NCI-H748 treated with DMSO at 0.1 percent for 48 hours (cell line): ENCODE results near the gene HPCAL4.
A peak's percentile ranks its signal among the peaks of the same experiment; 100 is the strongest.

Source experiments
- DNase-seq: peaks from one replicate; lab custom pipeline; 2025; lab: John Stamatoyannopoulos, UW

HPCAL4 gene

GRCh38 chr1:39691383-39692151, at the start of gene HPCAL4:
Gene HPCAL4 (minus strand): TSS chr1:39691433. CDS start chr1:39684603, 6,830 bp downstream.
- DNase-seq = peak; percentile 100

GRCh38 chr1:39738622-39739366, 47.6 kb upstream of the HPCAL4 start, which contains the start of gene PPIE:
Gene PPIE (plus strand): TSS chr1:39738882. CDS start chr1:39738901, 19 bp downstream.
- DNase-seq = peak; percentile 100

GRCh38 chr1:39737546-39738169, 46.4 kb upstream of the HPCAL4 start:
- no peak for DNase-seq

DNA sequence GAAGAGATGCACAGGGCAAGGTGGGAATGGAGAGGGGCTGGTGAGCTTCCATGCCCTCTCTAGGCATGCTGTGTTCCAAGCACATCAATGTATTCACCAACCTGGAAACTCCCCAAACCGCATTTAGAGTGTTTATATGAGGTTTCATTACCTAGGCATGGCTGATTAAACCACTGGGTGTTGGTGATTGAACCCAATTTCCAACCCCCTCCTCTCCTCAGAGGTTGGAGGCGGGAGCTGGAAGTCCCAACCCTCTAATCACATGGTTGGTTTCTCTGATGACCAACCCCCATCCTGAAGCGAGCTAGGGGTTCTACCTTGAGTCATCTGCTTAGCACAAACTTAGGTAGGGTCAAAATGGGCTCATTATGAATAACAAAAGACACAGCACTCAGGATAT, 44.5 kb upstream of the HPCAL4 start:
- DNase-seq = no peak

DNA sequence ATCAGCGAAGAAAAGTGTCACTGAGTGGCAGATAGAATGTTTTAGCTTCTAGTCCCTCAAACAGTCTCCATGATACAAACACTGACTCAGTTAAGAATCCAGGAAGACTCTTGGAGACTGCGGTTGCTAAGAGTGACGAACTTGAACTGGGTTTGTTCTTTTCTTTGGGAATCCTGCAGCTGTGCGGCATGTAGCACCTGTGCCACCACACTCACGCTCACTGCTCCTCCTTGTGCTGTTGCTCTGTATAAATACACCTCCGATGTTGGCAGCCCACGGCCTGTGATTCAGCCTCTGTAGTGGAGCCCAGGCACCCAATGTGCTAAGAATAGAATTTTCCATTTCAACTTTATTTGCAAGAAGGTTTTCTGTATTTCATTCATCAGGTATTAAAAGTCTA, 41.9 kb upstream of the HPCAL4 start:
- DNase-seq = no peak

DNA sequence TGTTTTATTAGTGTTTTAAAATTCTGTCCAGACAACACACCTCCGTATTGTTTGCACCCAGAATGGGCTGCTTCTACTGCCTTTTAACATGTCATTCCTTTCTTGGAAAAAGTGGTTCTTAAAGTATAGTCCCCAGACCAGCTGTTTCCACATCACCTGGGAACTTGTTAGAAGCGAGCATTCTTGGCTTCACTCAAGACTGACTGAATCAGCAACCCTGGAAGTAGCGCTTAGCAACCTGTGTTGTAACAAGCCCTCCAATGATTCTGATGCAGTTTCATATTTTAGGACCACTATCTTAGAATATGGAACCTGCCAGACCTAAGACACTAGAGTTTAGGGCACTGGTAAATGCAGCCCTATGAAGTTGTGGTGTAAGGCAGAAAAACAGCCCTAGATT, 41.5 kb upstream of the HPCAL4 start:
- DNase-seq = no peak

GRCh38 chr1:39729842-39730241, 38.6 kb upstream of the HPCAL4 start:
- no peak for DNase-seq

DNA sequence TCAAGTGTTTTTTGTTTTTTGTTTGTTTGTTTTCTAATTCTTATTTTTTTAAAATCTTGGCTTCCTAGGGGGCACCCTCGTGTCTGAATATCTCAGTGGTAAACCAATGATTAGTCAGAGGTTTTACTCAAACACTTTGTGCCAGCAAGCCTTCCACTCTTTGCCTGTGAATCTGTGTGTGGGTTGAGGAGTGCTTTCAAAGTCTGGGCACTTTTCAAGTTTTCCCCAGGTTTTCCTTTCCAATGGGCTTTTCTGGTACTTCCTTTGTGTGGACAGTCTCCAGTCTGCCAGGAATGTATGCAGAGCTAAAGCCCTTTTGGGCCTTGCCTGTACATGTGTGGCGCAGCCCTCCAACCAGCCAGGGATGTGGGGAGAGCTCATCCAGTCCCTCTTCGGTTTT, 37.8 kb upstream of the HPCAL4 start:
- DNase-seq = no peak

- no peak for DNase-seq
These were observed 36.7 kb upstream of the HPCAL4 start for GRCh38 chr1:39727932-39728317.

- DNase-seq = no peak
These were observed 36.1 kb upstream of the HPCAL4 start for GRCh38 chr1:39727221-39727931.

DNA sequence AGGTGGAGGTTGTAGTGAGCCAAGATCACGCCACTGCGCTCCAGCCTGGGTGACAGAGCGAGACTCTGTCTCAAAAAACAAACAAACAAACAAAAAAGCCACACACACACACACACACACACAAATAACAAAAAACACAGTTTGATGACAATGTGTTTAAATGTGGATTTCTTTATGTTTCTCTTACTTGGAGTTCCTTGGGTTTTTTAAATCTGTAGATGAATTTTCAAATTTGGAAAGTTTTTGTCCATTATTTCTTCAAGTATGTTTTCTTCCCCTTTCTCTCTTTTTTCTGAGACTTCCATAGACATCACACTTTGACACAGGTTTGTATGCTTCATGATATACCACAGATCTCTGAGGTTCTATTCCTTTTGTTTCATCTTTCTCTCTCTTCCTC, 35.4 kb upstream of the HPCAL4 start:
- DNase-seq = no peak

- DNase-seq = no peak
These were observed 31.3 kb upstream of the HPCAL4 start for GRCh38 chr1:39722495-39722894.

- DNase-seq = no peak
These were observed 30.4 kb upstream of the HPCAL4 start for GRCh38 chr1:39721664-39722063.

GRCh38 chr1:39720094-39720999, 29.1 kb upstream of the HPCAL4 start:
- peak; percentile 100 for DNase-seq

GRCh38 chr1:39717809-39718208, 26.6 kb upstream of the HPCAL4 start:
- DNase-seq = no peak

GRCh38 chr1:39713557-39713956, 22.3 kb upstream of the HPCAL4 start:
- no peak for DNase-seq

DNA sequence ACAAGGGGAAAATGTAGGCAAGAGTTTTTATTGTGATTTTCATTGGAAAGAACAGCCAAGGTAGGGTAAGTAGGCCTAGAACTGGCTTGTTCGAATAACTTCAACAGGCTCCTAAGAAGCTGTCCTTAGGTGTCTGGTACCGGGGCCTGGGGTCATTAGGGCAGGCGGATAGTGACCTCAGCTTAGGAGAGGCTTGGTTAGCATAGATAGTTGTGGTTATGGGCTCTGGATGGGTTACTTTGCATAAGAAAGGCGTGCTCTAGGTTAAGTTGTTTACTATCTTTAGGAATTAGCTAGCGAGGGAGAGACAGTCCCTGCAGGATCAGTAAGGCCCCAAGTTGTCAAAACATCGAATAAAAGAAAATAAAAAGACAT, 20.7 kb upstream of the HPCAL4 start:
- DNase-seq = no peak

DNA sequence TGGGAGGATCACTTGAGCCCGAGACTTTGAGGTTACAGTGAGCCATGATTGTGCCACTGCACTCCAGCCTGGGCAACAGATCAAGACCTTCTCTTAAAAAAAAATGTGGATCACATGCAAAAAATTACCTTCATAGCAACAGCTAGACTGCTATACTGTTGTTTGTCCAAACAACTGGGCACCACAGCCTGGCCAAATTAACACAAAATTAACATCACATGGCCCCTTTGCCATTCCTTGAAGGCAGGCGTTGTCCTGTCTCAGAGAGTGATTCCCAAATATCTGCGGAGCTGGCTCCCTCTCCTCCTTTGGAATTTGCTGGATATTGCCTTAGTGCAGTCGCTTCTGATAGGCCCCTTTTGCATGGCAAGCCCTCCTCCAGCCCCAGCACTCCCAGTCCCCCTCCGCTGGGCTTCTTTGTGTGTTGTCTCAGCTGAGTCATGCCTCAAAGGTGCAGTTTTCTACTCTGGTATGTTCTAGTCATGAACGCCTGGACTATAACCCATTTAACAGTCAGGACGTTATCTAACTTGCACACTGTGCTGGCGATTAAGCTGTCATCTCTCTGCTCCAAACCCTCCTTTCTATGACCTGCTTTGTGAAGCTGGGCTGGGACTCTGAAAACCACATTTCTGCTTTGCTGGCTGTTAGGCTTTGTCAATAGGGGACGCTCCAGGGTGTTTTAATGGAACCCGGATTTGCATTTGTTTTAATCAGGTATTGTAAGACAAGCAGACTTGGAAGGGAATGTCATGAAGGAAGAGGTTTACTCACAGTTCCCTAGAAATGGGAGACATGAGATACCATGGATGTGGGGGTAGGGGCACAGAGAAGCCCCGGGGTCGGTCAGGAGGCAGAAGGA, 20.1 kb upstream of the HPCAL4 start:
- DNase-seq = no peak

- DNase-seq = no peak
These were observed 16.3 kb upstream of the HPCAL4 start for GRCh38 chr1:39707506-39707905.

DNA sequence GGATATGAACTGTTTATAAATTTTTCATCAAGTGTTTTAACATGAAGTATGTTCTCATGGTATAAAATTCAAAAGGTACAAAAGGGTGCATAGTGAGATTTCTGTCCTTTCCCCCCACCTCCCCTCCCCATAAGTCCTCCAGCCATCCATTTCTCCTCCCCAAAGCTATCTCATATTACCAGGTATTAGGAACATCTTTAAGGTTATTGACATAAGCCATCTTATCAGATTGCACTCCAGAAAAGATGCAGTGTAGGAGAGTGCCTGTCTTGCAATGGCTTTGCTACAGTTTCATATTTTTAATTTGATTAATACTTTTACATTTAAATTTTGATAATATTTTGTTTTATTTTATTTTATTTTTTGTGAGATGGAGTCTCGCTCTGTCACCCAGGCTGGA, 13.5 kb upstream of the HPCAL4 start:
- DNase-seq = no peak
